GM19397 (cell line): Measurements from ENCODE around the gene TMEM232.
A peak's percentile ranks its signal among the peaks of the same experiment; 100 is the strongest.

ENCODE experiments used
- ATAC-seq: cut with Tn5 transposase; IDR thresholded peaks from one replicate; pipeline ENCODE4 v1.9.1; 2021; ENCODE audit warnings: mild to moderate bottlenecking, moderate library complexity; ENCODE audit not compliant: unreplicated experiment

Gene TMEM232

GRCh38 chr5:110414360-110414759 is 312.1 kb downstream of the TMEM232 start:
- ATAC-seq = no peak

GRCh38 chr5:110413856-110414255 is 312.6 kb downstream of the TMEM232 start:
- ATAC-seq = no peak

- no peak for ATAC-seq
These were observed 316.9 kb downstream of the TMEM232 start for GRCh38 chr5:110409571-110409970.

- ATAC-seq = no peak
These were observed 323.9 kb downstream of the TMEM232 start for GRCh38 chr5:110402562-110402961.

GRCh38 chr5:110401881-110402280 is 324.6 kb downstream of the TMEM232 start:
- ATAC-seq = no peak

GRCh38 chr5:110398951-110399350 is 327.5 kb downstream of the TMEM232 start:
- ATAC-seq = no peak

- ATAC-seq = no peak
These were observed 329.2 kb downstream of the TMEM232 start for GRCh38 chr5:110397281-110397680.

GRCh38 chr5:110386782-110387181 is 339.7 kb downstream of the TMEM232 start:
- ATAC-seq = no peak

GRCh38 chr5:110383231-110383630 is 343.2 kb downstream of the TMEM232 start:
- no peak for ATAC-seq

- no peak for ATAC-seq
These were observed 348.5 kb downstream of the TMEM232 start for GRCh38 chr5:110377943-110378342.

- no peak for ATAC-seq
These were observed 349.1 kb downstream of the TMEM232 start for GRCh38 chr5:110377361-110377760.

- ATAC-seq = no peak
These were observed 350.1 kb downstream of the TMEM232 start for GRCh38 chr5:110376281-110376951.

GRCh38 chr5:110371725-110372041 is 354.8 kb downstream of the TMEM232 start:
- ATAC-seq = peak; percentile 84

- ATAC-seq = peak; percentile 54
These were observed 355.3 kb downstream of the TMEM232 start for GRCh38 chr5:110371011-110371724.
